Activated CD4-positive, CD25-positive, alpha-beta regulatory T cell treated with anti-CD3 and anti-CD28 coated beads, Interleukin-2, amount 50 U/mL, for 24 hours (primary cell): ENCODE results near the gene MYOF.
"Not testable (repeated sequence)": the region's sequence is repeated elsewhere in the genome, so short reads cannot be mapped to it uniquely, and the experiment has no call there.

Experiments used
- ATAC-seq, 2 donors: fragments of 150-1000 bp; cut with Tn5 transposase; one replicate each; pipeline ENCODE4 v1.10.0; 2021; ENCODE audit warnings: mild to moderate bottlenecking in 1 of 2, moderate library complexity in 1 of 2

The MYOF gene

GRCh38 chr10:93419016-93419415 is 63.1 kb downstream of the MYOF start:
- ATAC-seq: not testable (repeated sequence)

GRCh38 chr10:93417921-93418320 is 64.2 kb downstream of the MYOF start:
- ATAC-seq: no peak

GRCh38 chr10:93417266-93417665 is 64.9 kb downstream of the MYOF start:
- ATAC-seq: no peak

- ATAC-seq: no peak
These were observed 65.3 kb downstream of the MYOF start for GRCh38 chr10:93416824-93417223.

GRCh38 chr10:93415693-93416092 is 66.4 kb downstream of the MYOF start:
- no peak for ATAC-seq

GRCh38 chr10:93413252-93413689 is 68.9 kb downstream of the MYOF start:
- ATAC-seq: peak; percentile 17 to 25

GRCh38 chr10:93412801-93413200 is 69.3 kb downstream of the MYOF start:
- ATAC-seq: no peak

GRCh38 chr10:93410697-93411348 is 71.3 kb downstream of the MYOF start:
- peak in 1 of 2 donors; percentile 49 for ATAC-seq

GRCh38 chr10:93408783-93409182 is 73.4 kb downstream of the MYOF start:
- ATAC-seq: no peak

GRCh38 chr10:93406364-93407145 is 75.6 kb downstream of the MYOF start:
- no peak for ATAC-seq

GRCh38 chr10:93404048-93404354 is 78.1 kb downstream of the MYOF start:
- ATAC-seq: no peak

GRCh38 chr10:93403152-93404047 is 78.7 kb downstream of the MYOF start:
- no peak for ATAC-seq

- no peak for ATAC-seq
These were observed 79.9 kb downstream of the MYOF start for GRCh38 chr10:93402192-93402591.

GRCh38 chr10:93398528-93398927 is 83.6 kb downstream of the MYOF start:
- no peak for ATAC-seq

GRCh38 chr10:93397020-93397419 is 85.1 kb downstream of the MYOF start:
- ATAC-seq: no peak

- ATAC-seq: no peak
These were observed 88.9 kb downstream of the MYOF start for GRCh38 chr10:93393211-93393610.

- ATAC-seq: no peak
These were observed 90.0 kb downstream of the MYOF start for GRCh38 chr10:93392121-93392520.

- no peak for ATAC-seq
These were observed 91.6 kb downstream of the MYOF start for GRCh38 chr10:93390306-93391090.

GRCh38 chr10:93386631-93387369 is 95.3 kb downstream of the MYOF start:
- ATAC-seq: peak in 1 of 2 donors; percentile 36

- ATAC-seq: no peak
These were observed 96.8 kb downstream of the MYOF start for GRCh38 chr10:93385345-93385744.

GRCh38 chr10:93384006-93384405 is 98.1 kb downstream of the MYOF start:
- no peak for ATAC-seq

GRCh38 chr10:93383562-93383981 is 98.6 kb downstream of the MYOF start:
- no peak for ATAC-seq
